Neuronal stem cell (in vitro differentiated cells): ENCODE data around the gene PDE6A.

ENCODE experiments used
- DNase-seq: peaks from one replicate; pipeline ENCODE4 v3.0.0-alpha.2; 2013; ENCODE audit warnings: low spot score
- H2AFZ ChIP-seq: one replicate; pipeline ENCODE4 v1.6.1; 2013; ENCODE audit warnings: mild to moderate bottlenecking, low read length, inconsistent platforms
- H2AK5ac ChIP-seq: 2 replicates; pipeline ENCODE4 v1.6.1; 2013; ENCODE audit warnings: low read depth, mild to moderate bottlenecking, inconsistent platforms, low read length, moderate library complexity, mixed read lengths
- H2BK120ac ChIP-seq: 2 replicates; pipeline ENCODE4 v1.6.1; 2013; ENCODE audit warnings: low read depth, mild to moderate bottlenecking, inconsistent platforms, low read length, moderate library complexity, mixed read lengths
- H2BK12ac ChIP-seq: one replicate; pipeline ENCODE4 v1.6.1; 2013; ENCODE audit warnings: low read length, inconsistent platforms
- H2BK15ac ChIP-seq: 2 replicates; pipeline ENCODE4 v1.6.1; 2013; ENCODE audit warnings: mild to moderate bottlenecking, low read length, inconsistent platforms, mixed read lengths
- H2BK5ac ChIP-seq: one replicate; pipeline ENCODE4 v1.6.1; 2013; ENCODE audit warnings: inconsistent platforms, mild to moderate bottlenecking, low read length, moderate library complexity
- H3K14ac ChIP-seq: one replicate; pipeline ENCODE4 v1.6.1; 2013; ENCODE audit warnings: low read length, inconsistent platforms
- H3K18ac ChIP-seq: 2 replicates; pipeline ENCODE4 v1.6.1; 2013; ENCODE audit warnings: low read length, inconsistent platforms
- H3K23ac ChIP-seq: 2 replicates; pipeline ENCODE4 v1.6.1; 2013; ENCODE audit warnings: low read depth, mild to moderate bottlenecking, mixed read lengths, low read length, inconsistent platforms; ENCODE audit not compliant: poor library complexity
- H3K27ac ChIP-seq: replicated peaks from 3 replicates; pipeline ENCODE4 v1.5.1; 2013; ENCODE audit warnings: low read length, inconsistent platforms
- H3K27me3 ChIP-seq, 3 experiments: 2 replicates each; pipeline ENCODE4 v1.6.1; 2013; ENCODE audit warnings: low read length in 3 of 3, mild to moderate bottlenecking in 2 of 3, inconsistent platforms in 1 of 3, low read depth in 1 of 3, mixed read lengths in 1 of 3, moderate library complexity in 1 of 3; ENCODE audit not compliant: control insufficient read depth in 3 of 3, insufficient read depth in 3 of 3
- H3K36me3 ChIP-seq, 2 donors: replicated peaks in 1 of 2; 2 replicates each; pipeline ENCODE4 v1.6.1; 2013; ENCODE audit warnings: low read length in 2 of 2; ENCODE audit not compliant: control insufficient read depth in 2 of 2, insufficient read depth in 2 of 2
- H3K4ac ChIP-seq: 2 replicates; pipeline ENCODE4 v1.6.1; 2013; ENCODE audit warnings: inconsistent platforms, mild to moderate bottlenecking, low read length, moderate library complexity
- H3K4me1 ChIP-seq, 2 donors: 1 replicate in 1 of 2; 2 replicates in 1 of 2; pipeline ENCODE4 v1.6.1; 2013; ENCODE audit warnings: low read length in 2 of 2, low read depth in 1 of 2; ENCODE audit not compliant: control insufficient read depth in 2 of 2, insufficient read depth in 1 of 2
- H3K4me2 ChIP-seq: one replicate; pipeline ENCODE4 v1.6.1; 2013; ENCODE audit warnings: mild to moderate bottlenecking, low read length, inconsistent platforms; ENCODE audit not compliant: insufficient read depth, poor library complexity, severe bottlenecking
- H3K4me3 ChIP-seq, 2 donors: 2 replicates each; pipeline ENCODE4 v1.5.1; 2013; ENCODE audit warnings: low read length in 2 of 2, mild to moderate bottlenecking in 2 of 2, inconsistent platforms in 1 of 2, moderate library complexity in 1 of 2
- H3K79me1 ChIP-seq: one replicate; pipeline ENCODE4 v1.6.1; 2013; ENCODE audit warnings: low read depth, mild to moderate bottlenecking, inconsistent platforms, low read length, moderate library complexity
- H3K9ac ChIP-seq: one replicate; pipeline ENCODE4 v1.6.1; 2013; ENCODE audit warnings: mild to moderate bottlenecking, low read depth, low read length, inconsistent platforms; ENCODE audit not compliant: poor library complexity
- H3K9me3 ChIP-seq, 2 donors: replicated peaks in 1 of 2; 2 replicates each; pipeline versions ENCODE3 to v1.6.1; 2013; ENCODE audit warnings: low read length in 2 of 2, mild to moderate bottlenecking in 2 of 2, inconsistent platforms in 1 of 2, low read depth in 1 of 2, mixed read lengths in 1 of 2, moderate library complexity in 1 of 2; ENCODE audit not compliant: control insufficient read depth in 2 of 2, insufficient read depth in 1 of 2
- H4K8ac ChIP-seq: one replicate; pipeline ENCODE4 v1.6.1; 2013; ENCODE audit warnings: low read depth, mild to moderate bottlenecking, inconsistent platforms, low read length, moderate library complexity
- H4K91ac ChIP-seq: one replicate; pipeline ENCODE4 v1.6.1; 2013; ENCODE audit warnings: low read length, low read depth, mild to moderate bottlenecking, inconsistent platforms; ENCODE audit not compliant: poor library complexity
- WGBS, 2 donors: extraction: QIAGEN DNeasy Blood & Tissue Kit; methylation state at CpG; one replicate each; pipeline ENCODE4 v1.1.7; 2013; ENCODE audit warnings: missing lambda C conversion rate in 2 of 2, mixed read lengths in 1 of 2; ENCODE audit not compliant: insufficient read length in 2 of 2, insufficient replicate concordance in 1 of 2; ENCODE audit errors: extremely low coverage in 2 of 2; 5-methylcytosine and 5-hydroxymethylcytosine counted together

PDE6A gene

GRCh38 chr5:149940941-149941644 lies 3.5 kb downstream of the PDE6A start:
- WGBS, 2 donors: no CpG with 5 or more reads among the region's 5 CpGs
- H3K4me1 ChIP-seq: peaks cover 0 to 7% of the 10 kb centered on the region in 2 donors
- H3K18ac ChIP-seq: no peak overlapping the region

GRCh38 chr5:149940077-149940574 lies 4.5 kb downstream of the PDE6A start:
- Histone ChIP-seq H2AFZ (no peak overlapping the region), H3K9ac (no peak overlapping the region), H3K4ac (no peak overlapping the region), H2AK5ac (no peak overlapping the region), H2BK120ac (no peak overlapping the region), H3K4me1 (peaks cover 0 to 7% of the 10 kb centered on the region in 2 donors), H3K18ac (no peak overlapping the region), H2BK5ac (no peak overlapping the region), H3K14ac (no peak overlapping the region), H3K9me3 (no peaks in the 10 kb centered on the region), H4K91ac (no peak overlapping the region), H3K23ac (no peak overlapping the region), H3K36me3 (no peaks in the 10 kb centered on the region), H3K27ac (no peak overlapping the region), H4K8ac (no peak overlapping the region), H2BK12ac (no peak overlapping the region), H2BK15ac (no peak overlapping the region), H3K4me2 (no peak overlapping the region), H3K4me3 (no peak overlapping the region), H3K79me1 (no peaks in the 10 kb centered on the region), H3K27me3 (peaks cover 0 to 60% (median 0%) of the 10 kb centered on the region in 3 experiments)
- WGBS, 2 donors: no CpG with 5 or more reads among the region's 9 CpGs
- no peak for DNase-seq

More at GRCh38 chr5:149940941-149941644, 3.5 kb downstream of the PDE6A start:
- Histone ChIP-seq H2BK5ac (no peak overlapping the region), H4K91ac (no peak overlapping the region), H3K36me3 (no peaks in the 10 kb centered on the region), H2BK120ac (no peak overlapping the region), H3K4ac (no peak overlapping the region), H3K4me2 (no peak overlapping the region), H3K9ac (no peak overlapping the region), H3K23ac (no peak overlapping the region), H3K27ac (no peak overlapping the region), H2AFZ (no peak overlapping the region), H3K4me3 (no peak overlapping the region), H4K8ac (no peak overlapping the region), H3K27me3 (peaks cover 0 to 55% (median 0%) of the 10 kb centered on the region in 3 experiments), H3K9me3 (no peaks in the 10 kb centered on the region), H3K14ac (no peak overlapping the region), H2AK5ac (no peak overlapping the region), H2BK15ac (no peak overlapping the region), H2BK12ac (no peak overlapping the region), H3K79me1 (no peaks in the 10 kb centered on the region)
- DNase-seq: no peak

GRCh38 chr5:149939546-149939945 lies 5.0 kb downstream of the PDE6A start:
- H4K91ac ChIP-seq: no peak overlapping the region
- peaks cover 0 to 60% (median 0%) of the 10 kb centered on the region in 3 experiments for H3K27me3 ChIP-seq
- H3K4ac ChIP-seq: no peak overlapping the region
- no peaks in the 10 kb centered on the region for H3K9me3 ChIP-seq
- H3K4me1 ChIP-seq: peaks cover 0 to 7% of the 10 kb centered on the region in 2 donors
- no peak overlapping the region for H3K18ac ChIP-seq
- H2BK5ac ChIP-seq: no peak overlapping the region
- H3K36me3 ChIP-seq: no peaks in the 10 kb centered on the region
- no peaks in the 10 kb centered on the region for H3K79me1 ChIP-seq
- H2AK5ac ChIP-seq: no peak overlapping the region
- H3K27ac ChIP-seq: no peak overlapping the region
- no peak overlapping the region for H3K23ac ChIP-seq
- WGBS, 2 donors: no CpG with 5 or more reads among the region's 6 CpGs
- no peak for DNase-seq
- H2BK12ac ChIP-seq: no peak overlapping the region
- H2BK15ac ChIP-seq: no peak overlapping the region
- H2AFZ ChIP-seq: no peak overlapping the region
- H3K4me3 ChIP-seq: no peak overlapping the region
- H3K9ac ChIP-seq: no peak overlapping the region
- H3K14ac ChIP-seq: no peak overlapping the region
- H4K8ac ChIP-seq: no peak overlapping the region
- no peak overlapping the region for H3K4me2 ChIP-seq
- no peak overlapping the region for H2BK120ac ChIP-seq

DNA sequence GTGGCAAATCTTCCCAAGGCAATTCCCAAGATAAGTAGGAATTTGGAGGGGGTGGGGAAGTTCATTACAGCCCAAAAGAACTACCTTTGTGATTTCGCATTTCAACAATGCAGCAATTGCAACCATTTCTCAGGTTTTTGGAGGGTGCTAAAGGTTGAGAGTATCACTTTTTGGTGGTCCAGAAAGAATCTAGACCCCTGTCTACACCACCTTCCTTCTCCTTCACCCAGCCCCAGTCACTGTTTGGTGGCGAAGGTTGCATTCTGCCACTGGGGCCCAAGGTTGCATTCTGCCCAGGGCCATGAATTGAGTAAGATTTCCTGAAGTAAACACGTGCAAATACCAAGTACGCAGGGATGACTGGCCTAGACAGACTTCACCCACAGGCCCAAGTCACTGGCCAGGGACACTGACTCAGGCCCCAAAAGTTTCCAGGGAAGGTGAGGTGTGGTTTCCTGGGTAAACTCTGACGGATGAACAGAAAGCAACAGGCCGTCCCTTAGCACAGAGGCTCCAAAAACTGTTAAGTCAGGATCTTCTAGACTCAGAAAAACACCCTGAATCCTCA lies 5.7 kb downstream of the PDE6A start:
- H3K4ac ChIP-seq: no peak overlapping the region
- no CpG with 5 or more reads among the region's 6 CpGs for WGBS, 2 donors
- H3K36me3 ChIP-seq: no peaks in the 10 kb centered on the region
- no peak overlapping the region for H3K9ac ChIP-seq
- no peak overlapping the region for H3K14ac ChIP-seq
- H2BK5ac ChIP-seq: no peak overlapping the region
- H3K4me1 ChIP-seq: peaks cover 0 to 7% of the 10 kb centered on the region in 2 donors
- no peak overlapping the region for H4K91ac ChIP-seq
- no peak overlapping the region for H2BK12ac ChIP-seq
- no peak overlapping the region for H3K27ac ChIP-seq
- H3K27me3 ChIP-seq: peaks cover 0 to 58% (median 0%) of the 10 kb centered on the region in 3 experiments
- no peak overlapping the region for H2AK5ac ChIP-seq
- no peak overlapping the region for H3K23ac ChIP-seq
- H2BK15ac ChIP-seq: no peak overlapping the region
- H3K4me2 ChIP-seq: no peak overlapping the region
- H2BK120ac ChIP-seq: no peak overlapping the region
- H3K4me3 ChIP-seq: no peak overlapping the region
- H4K8ac ChIP-seq: no peak overlapping the region
- H2AFZ ChIP-seq: no peak overlapping the region
- H3K18ac ChIP-seq: no peak overlapping the region
- H3K9me3 ChIP-seq: no peaks in the 10 kb centered on the region
- H3K79me1 ChIP-seq: no peaks in the 10 kb centered on the region
- no peak for DNase-seq
